C4-2B (cell line): ENCODE results near the gene SF3A1.
"Not testable (repeated sequence)": the region's sequence is repeated elsewhere in the genome, so short reads cannot be mapped to it uniquely, and the experiment has no call there.

Experiments
- CTCF ChIP-seq: fragments of 450-650 bp; conservative IDR thresholded peaks from 2 replicates; pipeline ENCODE4 v1.5.1; 2017; ENCODE audit warnings: mild to moderate bottlenecking
- ZFX ChIP-seq: fragments of 450-650 bp; IDR thresholded peaks from 2 replicates; pipeline ENCODE4 v1.6.1; 2017

- not testable (repeated sequence) for TF ChIP-seq CTCF, ZFX
Measured at GRCh38 chr22:30402766-30403104, 46.0 kb upstream of the SF3A1 start.
